ENCODE data around the gene FGF14. TPM values are rescaled to one million over a fixed set of nuclear protein-coding genes. Genes with fewer than 3 reads are reported as not detected.

Gene FGF14
- total and polyA plus RNA-seq, 2 donors (not counting 1 experiment from before 2014, with no cell fraction given): under 0.01 TPM; not detected in 1

- no peak overlapping the region for H3K9ac ChIP-seq (ENCODE audit: low read length)
- no peaks in the 10 kb centered on the region for H3K4me1 Mint-ChIP-seq
- H2AFZ ChIP-seq (ENCODE audit: insufficient read depth, low read depth, low read length, poor library complexity, severe bottlenecking): no peak overlapping the region
- H3K27me3 Mint-ChIP-seq: no peaks in the 10 kb centered on the region
- ATAC-seq (ENCODE audit: low read depth) (no peak), DNase-seq (no peak)
- no peaks in the 10 kb centered on the region for H3K9me3 Mint-ChIP-seq (ENCODE audit: insufficient read depth)
- no peak overlapping the region for H3K4me3 Mint-ChIP-seq
- H3K27ac ChIP-seq (ENCODE audit: low read length in 2 of 2): no peak overlapping the region
- WGBS (ENCODE audit: insufficient coverage): no CpG with 5 or more reads among the region's 3 CpGs
- H3K4me3 ChIP-seq (ENCODE audit: control extremely low read depth in 1 of 5, extremely low read depth in 1 of 5, insufficient read depth in 1 of 5, low read depth in 2 of 5, low read length in 4 of 5): no peak overlapping the region
- H3K36me3 ChIP-seq (replicated peaks in 1 of 2; ENCODE audit: control extremely low read depth in 1 of 2, control insufficient read depth in 1 of 2, extremely low read depth in 1 of 2, insufficient read depth in 2 of 2, low read length in 1 of 2): no peaks in the 10 kb centered on the region
- H3K4me2 ChIP-seq (replicated peaks; ENCODE audit: low read depth, low read length, poor library complexity, severe bottlenecking): no peak overlapping the region
- no peak overlapping the region for H3K27ac Mint-ChIP-seq
- TF ChIP-seq, protein P1, sequence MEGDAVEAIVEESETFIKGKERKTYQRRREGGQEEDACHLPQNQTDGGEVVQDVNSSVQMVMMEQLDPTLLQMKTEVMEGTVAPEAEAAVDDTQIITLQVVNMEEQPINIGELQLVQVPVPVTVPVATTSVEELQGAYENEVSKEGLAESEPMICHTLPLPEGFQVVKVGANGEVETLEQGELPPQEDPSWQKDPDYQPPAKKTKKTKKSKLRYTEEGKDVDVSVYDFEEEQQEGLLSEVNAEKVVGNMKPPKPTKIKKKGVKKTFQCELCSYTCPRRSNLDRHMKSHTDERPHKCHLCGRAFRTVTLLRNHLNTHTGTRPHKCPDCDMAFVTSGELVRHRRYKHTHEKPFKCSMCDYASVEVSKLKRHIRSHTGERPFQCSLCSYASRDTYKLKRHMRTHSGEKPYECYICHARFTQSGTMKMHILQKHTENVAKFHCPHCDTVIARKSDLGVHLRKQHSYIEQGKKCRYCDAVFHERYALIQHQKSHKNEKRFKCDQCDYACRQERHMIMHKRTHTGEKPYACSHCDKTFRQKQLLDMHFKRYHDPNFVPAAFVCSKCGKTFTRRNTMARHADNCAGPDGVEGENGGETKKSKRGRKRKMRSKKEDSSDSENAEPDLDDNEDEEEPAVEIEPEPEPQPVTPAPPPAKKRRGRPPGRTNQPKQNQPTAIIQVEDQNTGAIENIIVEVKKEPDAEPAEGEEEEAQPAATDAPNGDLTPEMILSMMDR (IDR thresholded peaks at IDR 0.05): no peak
- TF ChIP-seq EZH2 (IDR thresholded peaks at IDR 0.05; ENCODE audit: borderline replicate concordance, insufficient read depth, low read depth, low read length, poor library complexity, severe bottlenecking): no peak
- no peaks in the 10 kb centered on the region for H3K27me3 ChIP-seq (replicated peaks in 1 of 4; ENCODE audit: control extremely low read depth in 1 of 4, control insufficient read depth in 3 of 4, insufficient read depth in 4 of 4, low read length in 3 of 4)
- no peaks in the 10 kb centered on the region for H4K20me1 ChIP-seq (ENCODE audit: control insufficient read depth, insufficient read depth, low read length, poor library complexity, severe bottlenecking)
- ChIA-PET POLR2A (no interaction called here), CTCF (no interaction called here)
- no peaks in the 10 kb centered on the region for H3K4me1 ChIP-seq (ENCODE audit: control insufficient read depth in 2 of 2, insufficient read depth in 2 of 2, low read length in 2 of 2)
- no peaks in the 10 kb centered on the region for H3K9me3 ChIP-seq (ENCODE audit: control extremely low read depth in 1 of 3, control insufficient read depth in 2 of 3, insufficient read depth in 1 of 3, low read length in 2 of 3)
- intact Hi-C loops (cut with micrococcal nuclease): no loop called here
- H3K79me2 ChIP-seq (ENCODE audit: control insufficient read depth, insufficient read depth, low read length): no peaks in the 10 kb centered on the region
Measured at GRCh38 chr13:101817898-101818297, 584.0 kb downstream of the FGF14 start.

DNA sequence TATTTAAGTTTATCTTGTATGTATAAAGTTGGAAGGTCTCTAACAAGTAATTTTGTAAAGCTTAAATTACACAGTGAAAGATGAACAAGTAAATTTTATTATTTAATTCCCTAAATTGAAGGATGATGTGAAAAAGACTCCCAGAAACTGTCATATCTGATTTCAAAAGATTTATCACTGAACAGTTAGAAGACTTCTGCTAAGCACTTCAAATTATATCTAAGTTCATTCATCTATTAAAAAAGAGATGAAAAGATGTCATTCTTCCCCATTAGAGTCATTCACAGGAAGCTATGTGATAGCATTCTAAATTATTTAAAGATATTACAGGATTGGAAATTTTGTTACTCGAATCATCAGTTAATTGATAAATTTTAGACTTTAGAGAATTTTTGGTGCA lies 590.0 kb downstream of the FGF14 start:
- Histone ChIP-seq H3K9me3 (ENCODE audit: control extremely low read depth in 1 of 3, control insufficient read depth in 2 of 3, insufficient read depth in 1 of 3, low read length in 2 of 3) (no peaks in the 10 kb centered on the region), H3K4me2 (replicated peaks; ENCODE audit: low read depth, low read length, poor library complexity, severe bottlenecking) (no peak overlapping the region), H3K4me3 (ENCODE audit: control extremely low read depth in 1 of 5, extremely low read depth in 1 of 5, insufficient read depth in 1 of 5, low read depth in 2 of 5, low read length in 4 of 5) (no peak overlapping the region), H2AFZ (ENCODE audit: insufficient read depth, low read depth, low read length, poor library complexity, severe bottlenecking) (no peak overlapping the region), H3K9ac (ENCODE audit: low read length) (no peak overlapping the region), H4K20me1 (ENCODE audit: control insufficient read depth, insufficient read depth, low read length, poor library complexity, severe bottlenecking) (no peaks in the 10 kb centered on the region), H3K27ac (ENCODE audit: low read length in 2 of 2) (no peak overlapping the region), H3K27me3 (replicated peaks in 1 of 4; ENCODE audit: control extremely low read depth in 1 of 4, control insufficient read depth in 3 of 4, insufficient read depth in 4 of 4, low read length in 3 of 4) (no peaks in the 10 kb centered on the region), H3K4me1 (ENCODE audit: control insufficient read depth in 2 of 2, insufficient read depth in 2 of 2, low read length in 2 of 2) (no peaks in the 10 kb centered on the region), H3K36me3 (replicated peaks in 1 of 2; ENCODE audit: control extremely low read depth in 1 of 2, control insufficient read depth in 1 of 2, extremely low read depth in 1 of 2, insufficient read depth in 2 of 2, low read length in 1 of 2) (no peaks in the 10 kb centered on the region), H3K79me2 (ENCODE audit: control insufficient read depth, insufficient read depth, low read length) (no peaks in the 10 kb centered on the region)
- DNase-seq: no peak
- intact Hi-C loops (cut with micrococcal nuclease): no loop called here
- ChIA-PET POLR2A (no interaction called here), CTCF (no interaction called here)
- no CpG with 5 or more reads among the region's 1 CpG for WGBS (ENCODE audit: insufficient coverage)
- H3K27me3 Mint-ChIP-seq: no peaks in the 10 kb centered on the region
- H3K27ac Mint-ChIP-seq: no peak overlapping the region
- H3K9me3 Mint-ChIP-seq (ENCODE audit: insufficient read depth): no peaks in the 10 kb centered on the region
- H3K4me3 Mint-ChIP-seq: no peak overlapping the region
- ATAC-seq (ENCODE audit: low read depth): no peak
- no peak for TF ChIP-seq EZH2 (IDR thresholded peaks at IDR 0.05; ENCODE audit: borderline replicate concordance, insufficient read depth, low read depth, low read length, poor library complexity, severe bottlenecking)
- TF ChIP-seq, protein P1 (IDR thresholded peaks at IDR 0.05): no peak
- H3K4me1 Mint-ChIP-seq: no peaks in the 10 kb centered on the region

Data from B cell (primary cell).